Kidney tubule cell (primary cell): Measurements from ENCODE around the gene ALS2CL.

Experiments used
- DNase-seq: peaks from one replicate; pipeline ENCODE4 v3.0.0-alpha.2; 2018; ENCODE audit warnings: low spot score

Gene ALS2CL

DNA sequence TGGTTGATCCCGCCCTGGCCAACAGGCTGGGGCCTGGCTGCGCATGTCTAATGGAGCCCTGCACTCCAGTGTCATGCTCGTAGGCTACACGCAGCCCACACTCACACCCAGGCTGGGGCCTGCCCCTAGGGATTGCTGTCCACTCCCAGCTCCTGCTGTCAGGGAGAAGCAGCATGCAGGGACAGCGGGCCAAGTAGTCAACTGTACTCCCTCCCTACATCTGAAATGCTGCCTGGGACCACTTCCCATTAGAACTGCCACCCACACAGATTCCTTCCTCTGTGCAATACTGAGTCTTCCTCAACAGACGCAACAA is 16.1 kb downstream of the ALS2CL start:
- no peak for DNase-seq

GRCh38 chr3:46676601-46677410 is 16.7 kb downstream of the ALS2CL start:
- no peak for DNase-seq

GRCh38 chr3:46675843-46676567 is 17.5 kb downstream of the ALS2CL start:
- DNase-seq = no peak

- no peak for DNase-seq
These were observed 18.1 kb downstream of the ALS2CL start for GRCh38 chr3:46675426-46675825.

- DNase-seq = no peak
These were observed 19.2 kb downstream of the ALS2CL start for GRCh38 chr3:46674031-46674845.

GRCh38 chr3:46673151-46674030 is 20.1 kb downstream of the ALS2CL start:
- no peak for DNase-seq

DNA sequence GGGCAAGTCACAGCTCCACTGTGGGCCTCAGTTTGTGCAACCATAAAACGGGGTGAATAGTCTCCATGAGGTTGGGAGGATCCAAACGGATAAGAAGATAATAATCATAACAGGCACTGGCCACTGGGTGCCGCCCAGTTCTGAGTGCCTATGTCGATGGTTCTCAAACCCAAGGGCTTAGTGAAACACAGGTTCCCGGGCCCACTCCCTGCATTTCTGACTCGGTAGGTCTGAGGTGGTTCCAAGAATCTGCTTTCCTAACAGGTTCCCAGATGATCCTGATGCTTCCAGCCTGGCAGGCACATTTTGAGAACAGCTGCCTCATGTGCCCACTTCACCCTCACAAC is 21.2 kb downstream of the ALS2CL start:
- DNase-seq = no peak

DNA sequence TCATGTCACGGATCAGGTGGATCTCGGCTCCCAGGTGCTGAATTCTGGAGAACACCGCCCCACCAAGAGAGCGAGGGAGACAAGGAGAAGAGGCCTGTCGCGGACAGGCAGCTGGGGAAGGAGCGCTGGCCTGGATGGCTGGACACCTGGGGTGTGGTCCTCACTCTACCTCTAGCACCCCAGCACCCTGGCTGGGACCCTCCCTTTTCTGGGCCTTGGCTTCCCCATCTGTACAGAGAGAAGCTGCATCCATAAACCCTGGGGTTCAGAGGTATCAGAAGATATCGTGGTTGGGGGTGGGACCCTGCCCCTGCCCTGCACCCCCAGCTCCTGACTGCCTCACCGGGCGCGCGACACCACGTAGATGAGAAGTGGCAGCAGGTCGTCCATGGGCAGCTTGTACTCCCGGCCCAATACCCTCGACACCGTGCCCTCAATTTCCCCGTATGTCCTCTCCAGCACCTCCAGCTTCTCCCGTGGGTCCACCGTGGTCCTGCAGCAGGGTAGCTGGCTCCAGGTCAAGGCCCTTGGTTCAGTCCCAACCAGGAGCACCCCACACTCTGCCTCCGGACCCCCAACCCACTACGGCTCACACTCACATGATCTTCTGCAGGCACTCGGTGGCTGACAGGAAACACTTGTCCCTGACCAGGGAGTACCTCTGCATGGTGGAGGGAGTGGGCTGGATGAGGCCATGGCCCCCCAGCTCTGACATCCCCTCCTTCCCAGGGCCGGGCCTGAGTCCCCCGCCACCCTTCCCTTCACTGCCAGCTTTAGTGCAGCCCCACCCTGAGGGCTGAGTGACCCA is 21.7 kb downstream of the ALS2CL start:
- DNase-seq = no peak

- no peak for DNase-seq
These were observed 22.5 kb downstream of the ALS2CL start for GRCh38 chr3:46670891-46671427.

DNA sequence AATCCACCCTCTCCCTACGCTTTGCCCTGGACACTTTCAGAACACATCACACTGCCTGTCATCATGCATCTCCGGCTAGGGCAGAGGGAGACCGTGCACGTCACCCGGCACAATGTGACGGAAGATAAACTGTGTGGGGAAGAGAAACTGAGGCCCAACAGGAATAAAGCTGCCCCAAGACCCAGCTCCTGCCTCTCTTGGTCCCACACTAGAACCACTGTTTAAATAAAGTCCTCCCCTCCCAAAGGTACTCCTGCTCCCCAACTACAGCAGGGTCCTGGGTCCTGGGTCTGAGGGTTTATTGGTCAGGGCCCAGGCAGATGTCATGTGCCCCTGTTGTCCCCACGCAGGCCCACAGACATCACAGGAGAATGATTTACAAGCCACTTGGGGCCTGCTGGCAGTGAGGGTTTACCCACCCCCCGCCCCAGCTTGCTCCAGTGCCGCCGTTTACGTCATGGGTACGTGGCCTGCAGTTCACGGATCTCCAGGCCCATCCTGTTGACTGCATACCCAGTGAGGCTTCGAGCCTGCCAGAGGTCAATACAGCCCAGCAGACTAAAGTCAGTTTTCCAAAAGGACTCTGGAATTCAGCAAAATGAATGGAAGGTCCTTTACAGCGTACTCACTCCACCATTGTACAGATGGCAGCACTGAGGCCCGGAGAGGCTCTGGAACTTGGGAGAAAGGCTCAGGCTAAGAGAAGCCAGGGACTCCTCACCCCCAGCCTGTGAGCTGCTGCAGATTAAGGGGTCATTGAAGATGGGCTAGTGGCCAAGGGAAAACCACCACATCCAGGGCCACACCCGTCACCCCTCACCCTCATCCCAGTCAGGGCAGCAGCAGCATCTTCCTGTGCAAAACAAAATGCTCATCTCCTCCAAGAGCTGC is 23.2 kb downstream of the ALS2CL start:
- DNase-seq = no peak

DNA sequence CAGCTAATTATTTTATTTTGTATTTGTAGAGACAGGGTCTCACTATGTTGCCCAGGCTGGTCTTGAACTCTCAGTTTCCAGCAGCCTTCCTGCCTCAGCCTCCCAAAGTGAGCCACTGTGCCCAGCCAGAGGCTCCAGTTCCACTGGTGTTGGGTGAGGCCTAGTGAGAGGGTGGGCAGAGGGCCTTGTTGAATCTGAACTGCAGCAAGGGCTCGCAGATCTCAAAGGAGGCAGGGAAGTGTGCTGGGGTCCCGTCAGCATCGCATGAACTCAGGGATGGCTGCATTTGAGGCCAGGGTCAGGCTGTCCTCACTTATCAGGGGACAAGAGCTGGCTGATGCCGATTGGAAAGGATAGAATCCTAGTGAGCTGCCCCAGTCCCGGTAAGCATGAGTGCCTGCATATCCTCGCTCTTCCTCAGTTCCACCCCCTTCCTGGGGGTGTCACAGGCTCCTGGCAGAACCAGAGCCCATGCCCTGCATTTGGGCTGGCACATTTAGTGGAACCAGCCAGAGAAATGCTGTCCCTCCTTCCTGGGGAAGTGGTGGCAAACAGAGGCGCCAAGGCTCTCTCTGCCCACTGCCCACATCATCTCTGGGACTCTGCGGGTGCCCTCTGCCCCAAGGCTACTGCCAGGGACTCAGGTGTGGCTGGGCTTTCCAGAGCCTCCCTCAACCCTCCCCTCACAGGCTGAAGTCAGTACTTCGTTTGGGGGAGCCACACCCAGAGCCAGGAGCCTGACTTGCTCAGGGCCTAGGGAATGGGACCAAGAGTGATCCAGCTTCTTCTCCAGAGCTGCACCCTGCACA is 24.1 kb downstream of the ALS2CL start:
- no peak for DNase-seq

GRCh38 chr3:46668591-46668990 is 24.9 kb downstream of the ALS2CL start:
- DNase-seq = no peak

GRCh38 chr3:46668116-46668515 is 25.4 kb downstream of the ALS2CL start:
- no peak for DNase-seq

- DNase-seq = no peak
These were observed 25.8 kb downstream of the ALS2CL start for GRCh38 chr3:46667657-46668056.

DNA sequence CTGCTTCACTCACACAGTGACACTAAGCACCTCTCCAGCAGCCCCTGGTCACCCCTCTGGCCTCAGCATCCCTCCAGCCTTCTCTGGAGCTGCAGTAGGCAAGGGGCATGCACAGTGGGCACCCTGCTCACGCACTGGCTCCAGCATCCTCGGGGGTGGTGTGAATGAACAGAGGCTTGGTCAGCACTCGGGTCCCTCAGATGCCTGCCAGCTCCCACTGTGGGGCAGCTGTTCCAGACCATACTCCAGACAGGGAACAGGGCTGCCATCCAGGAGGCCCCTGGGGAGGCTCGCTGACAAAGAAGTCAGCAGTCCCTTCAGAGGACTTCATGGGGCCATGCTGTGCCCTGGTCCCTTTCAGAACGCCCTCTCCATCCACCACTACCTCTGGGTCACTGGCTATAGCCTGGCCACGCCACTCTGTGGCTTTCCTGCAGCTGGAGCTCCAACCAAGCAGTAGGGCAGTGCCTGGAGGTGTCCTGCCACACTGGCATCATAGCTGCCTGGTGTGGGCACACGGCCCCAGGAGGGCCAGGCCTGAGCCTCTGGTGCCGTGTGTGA is 26.3 kb downstream of the ALS2CL start:
- DNase-seq = no peak

DNA sequence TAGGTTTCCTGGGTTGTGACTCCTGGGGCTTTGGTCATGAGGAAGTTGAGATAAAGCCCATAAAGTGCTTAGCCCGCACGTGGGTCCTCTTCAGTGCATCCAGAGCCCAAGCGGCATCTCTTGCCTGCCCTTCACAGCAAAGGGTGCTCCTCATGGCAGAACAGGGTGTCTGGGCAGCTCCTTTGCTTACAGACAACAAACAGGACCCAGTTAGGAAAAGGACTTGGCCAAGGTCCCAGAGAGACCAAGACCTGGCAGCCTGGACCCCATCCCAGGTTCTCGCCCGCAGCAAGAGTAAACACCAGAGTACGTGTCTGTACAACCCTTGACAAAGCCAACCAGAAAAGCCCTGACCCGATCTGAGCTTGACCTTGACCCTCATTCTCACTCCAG is 27.0 kb downstream of the ALS2CL start:
- DNase-seq = no peak

- DNase-seq = no peak
These were observed 27.6 kb downstream of the ALS2CL start for GRCh38 chr3:46665763-46666452.
